OCI-LY7 (cell line): ENCODE results near the gene NXF1. TPM values are rescaled to one million over a fixed set of nuclear protein-coding genes. Genes with fewer than 3 reads are reported as not detected.

Source experiments
- BruUV-seq: library from RNA; stranded (reverse); fragments of 400-500 nt; replicated peaks from 2 replicates; lab custom pipeline; 2021; lab: Mats Ljungman, UMichigan
- CTCF ChIA-PET: fragments of 300-600 bp; sonication (Branson Sonifier 250); formaldehyde crosslinking; loops from one replicate; lab custom pipeline; 2022; ENCODE audit warnings: antibody characterized with exemption; ENCODE audit not compliant: unreplicated experiment; lab: Charles Lee
- POLR2A ChIA-PET: fragments of 300-600 bp; sonication (Branson Sonifier 250); formaldehyde crosslinking; loops from one replicate; lab custom pipeline; 2022; ENCODE audit warnings: antibody characterized with exemption; lab: Charles Lee
- DNase-seq: peaks from one replicate; pipeline ENCODE4 v3.0.0-alpha.2; 2015; ENCODE audit warnings: low spot score
- H2AFZ ChIP-seq: fragments of 200-600 bp; sonication (generic), shearing (Covaris generic); 2 replicates; pipeline ENCODE4 v1.6.1; 2014; ENCODE audit warnings: mild to moderate bottlenecking, antibody characterized with exemption, low read length, moderate library complexity
- H3K27ac ChIP-seq: fragments of 200-600 bp; sonication (generic); 2 replicates; pipeline ENCODE4 v1.5.1; 2014; ENCODE audit warnings: mixed run types, low read depth, mild to moderate bottlenecking, moderate library complexity, low read length, inconsistent platforms; ENCODE audit not compliant: poor library complexity, severe bottlenecking
- H3K36me3 ChIP-seq: fragments of 200-600 bp; sonication (generic); 2 replicates; pipeline ENCODE4 v1.6.1; 2014; ENCODE audit warnings: mild to moderate bottlenecking, antibody characterized with exemption, low read length, moderate library complexity, mixed read lengths; ENCODE audit not compliant: insufficient read depth
- H3K4me1 ChIP-seq: fragments of 200-600 bp; sonication (generic); 2 replicates; pipeline ENCODE4 v1.5.1; 2014; ENCODE audit warnings: mild to moderate bottlenecking, low read length; ENCODE audit not compliant: insufficient read depth, poor library complexity, severe bottlenecking
- H3K4me2 ChIP-seq: fragments of 200-600 bp; sonication (generic); 2 replicates; pipeline ENCODE4 v1.6.1; 2014; ENCODE audit warnings: mild to moderate bottlenecking, low read length
- H3K4me3 ChIP-seq: fragments of 200-600 bp; sonication (generic); 2 replicates; pipeline ENCODE4 v1.5.1; 2014; ENCODE audit warnings: mild to moderate bottlenecking, low read depth, low read length; ENCODE audit not compliant: poor library complexity, severe bottlenecking
- H3K79me2 ChIP-seq: fragments of 200-600 bp; sonication (generic); 2 replicates; pipeline ENCODE4 v1.6.1; 2016; ENCODE audit warnings: low read depth, mild to moderate bottlenecking, low read length, moderate library complexity, mixed read lengths; ENCODE audit not compliant: insufficient read depth
- H3K9me2 ChIP-seq: fragments of 200-600 bp; sonication (generic); 2 replicates; pipeline ENCODE4 v1.6.1; 2016; ENCODE audit warnings: mild to moderate bottlenecking, low read length, mixed read lengths; ENCODE audit not compliant: insufficient read depth
- H3K9me3 ChIP-seq: fragments of 200-600 bp; sonication (generic); 2 replicates; pipeline ENCODE4 v1.6.1; 2014; ENCODE audit warnings: mild to moderate bottlenecking, mixed run types, low read length, mixed read lengths
- H4K20me1 ChIP-seq: fragments of 200-600 bp; sonication (generic); 2 replicates; pipeline ENCODE4 v1.6.1; 2014; ENCODE audit warnings: mild to moderate bottlenecking, antibody characterized with exemption, low read length, moderate library complexity, mixed read lengths; ENCODE audit not compliant: insufficient read depth
- EZH2phosphoT487 ChIP-seq: fragments of 200-600 bp; sonication (generic); IDR thresholded peaks from 2 replicates; pipeline ENCODE4 v1.6.1; 2018; ENCODE audit warnings: low read depth, borderline replicate concordance, mild to moderate bottlenecking, mixed run types, antibody characterized with exemption, low read length, moderate library complexity, mixed read lengths
- intact Hi-C: fragments of 100-400 bp; cut with micrococcal nuclease; formaldehyde crosslinking; loops from one replicate; pipeline ENCODE4 v1.10.0; 2022; ENCODE audit not compliant: unreplicated experiment
- total RNA-seq, 2 experiments: library from RNA; depleted of rRNA in 1 of 2; stranded (reverse); fragments of >200 nt in 1 of 2; shearing (Covaris generic) in 1 of 2; gene quantifications; 2 replicates each; pipeline ENCODE4 v1.2.3, GENCODE V29; 2014 to 2022
- TF ChIP-seq, protein P1 (sequence below): fragments of 200-600 bp; sonication (generic); conservative IDR thresholded peaks from 2 replicates; pipeline ENCODE4 v1.5.1; 2014; ENCODE audit warnings: mild to moderate bottlenecking, antibody characterized with exemption, low read length, moderate library complexity, mixed read lengths

Gene NXF1
- total RNA-seq, 2 experiments from 2014 or later: 53.3 to 62.0 TPM

DNA sequence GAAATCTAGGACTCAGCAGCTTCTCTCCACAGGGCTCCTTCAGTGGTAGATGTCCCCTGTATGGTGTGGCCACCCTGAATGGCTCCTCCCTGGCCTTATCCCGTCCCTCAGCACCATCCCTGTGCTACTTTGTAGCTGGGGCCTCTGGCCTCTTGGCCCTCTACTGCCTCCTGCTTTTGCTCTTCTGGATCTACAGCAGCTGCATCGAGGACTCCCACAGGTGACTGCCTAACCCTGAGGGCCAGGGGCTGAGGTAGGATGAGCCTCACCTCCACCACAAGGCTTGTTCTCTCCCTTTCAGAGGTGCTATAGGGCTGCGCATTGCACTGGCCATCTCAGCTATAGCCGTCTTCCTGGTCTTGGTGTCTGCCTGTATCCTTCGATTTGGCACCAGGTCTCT is 16.2 kb downstream of the NXF1 start:
- Histone ChIP-seq H3K9me3 (no peaks in the 10 kb centered on the region), H3K36me3 (peaks cover 57% of the 10 kb centered on the region), H3K4me2 (peak overlapping the region; percentile 36; the same call in 1 of the 2 replicates), H3K79me2 (peaks cover 30% of the 10 kb centered on the region; the same call in 1 of the 2 replicates), H3K27ac (peak overlapping the region; percentile 18), H3K9me2 (no peaks in the 10 kb centered on the region), H3K4me1 (peaks cover 42% of the 10 kb centered on the region), H3K4me3 (no peak overlapping the region), H4K20me1 (no peaks in the 10 kb centered on the region), H2AFZ (no peak overlapping the region)
- POLR2A ChIA-PET: interaction anchor here (0.6 to 1.4 kb wide), 4 partner anchors 14 to 109 kb away, joined by 3 to 7 read pairs (median 4); no protein-coding TSS in a partner anchor
- CTCF ChIA-PET: interaction anchor here (0.6 kb wide), 1 partner anchor 233 kb away, joined by 5 read pairs; no protein-coding TSS in a partner anchor
- no TSS peak for BruUV-seq
- intact Hi-C loops: loop anchor here (5.0 kb wide), 2 partner anchors 112 to 233 kb away; partner anchors contain the start of gene UBXN1
- TF ChIP-seq EZH2phosphoT487: no peak
- TF ChIP-seq, protein P1, sequence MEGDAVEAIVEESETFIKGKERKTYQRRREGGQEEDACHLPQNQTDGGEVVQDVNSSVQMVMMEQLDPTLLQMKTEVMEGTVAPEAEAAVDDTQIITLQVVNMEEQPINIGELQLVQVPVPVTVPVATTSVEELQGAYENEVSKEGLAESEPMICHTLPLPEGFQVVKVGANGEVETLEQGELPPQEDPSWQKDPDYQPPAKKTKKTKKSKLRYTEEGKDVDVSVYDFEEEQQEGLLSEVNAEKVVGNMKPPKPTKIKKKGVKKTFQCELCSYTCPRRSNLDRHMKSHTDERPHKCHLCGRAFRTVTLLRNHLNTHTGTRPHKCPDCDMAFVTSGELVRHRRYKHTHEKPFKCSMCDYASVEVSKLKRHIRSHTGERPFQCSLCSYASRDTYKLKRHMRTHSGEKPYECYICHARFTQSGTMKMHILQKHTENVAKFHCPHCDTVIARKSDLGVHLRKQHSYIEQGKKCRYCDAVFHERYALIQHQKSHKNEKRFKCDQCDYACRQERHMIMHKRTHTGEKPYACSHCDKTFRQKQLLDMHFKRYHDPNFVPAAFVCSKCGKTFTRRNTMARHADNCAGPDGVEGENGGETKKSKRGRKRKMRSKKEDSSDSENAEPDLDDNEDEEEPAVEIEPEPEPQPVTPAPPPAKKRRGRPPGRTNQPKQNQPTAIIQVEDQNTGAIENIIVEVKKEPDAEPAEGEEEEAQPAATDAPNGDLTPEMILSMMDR: peak; percentile 25; the same call in 1 of the 2 replicates
- no peak for DNase-seq

DNA sequence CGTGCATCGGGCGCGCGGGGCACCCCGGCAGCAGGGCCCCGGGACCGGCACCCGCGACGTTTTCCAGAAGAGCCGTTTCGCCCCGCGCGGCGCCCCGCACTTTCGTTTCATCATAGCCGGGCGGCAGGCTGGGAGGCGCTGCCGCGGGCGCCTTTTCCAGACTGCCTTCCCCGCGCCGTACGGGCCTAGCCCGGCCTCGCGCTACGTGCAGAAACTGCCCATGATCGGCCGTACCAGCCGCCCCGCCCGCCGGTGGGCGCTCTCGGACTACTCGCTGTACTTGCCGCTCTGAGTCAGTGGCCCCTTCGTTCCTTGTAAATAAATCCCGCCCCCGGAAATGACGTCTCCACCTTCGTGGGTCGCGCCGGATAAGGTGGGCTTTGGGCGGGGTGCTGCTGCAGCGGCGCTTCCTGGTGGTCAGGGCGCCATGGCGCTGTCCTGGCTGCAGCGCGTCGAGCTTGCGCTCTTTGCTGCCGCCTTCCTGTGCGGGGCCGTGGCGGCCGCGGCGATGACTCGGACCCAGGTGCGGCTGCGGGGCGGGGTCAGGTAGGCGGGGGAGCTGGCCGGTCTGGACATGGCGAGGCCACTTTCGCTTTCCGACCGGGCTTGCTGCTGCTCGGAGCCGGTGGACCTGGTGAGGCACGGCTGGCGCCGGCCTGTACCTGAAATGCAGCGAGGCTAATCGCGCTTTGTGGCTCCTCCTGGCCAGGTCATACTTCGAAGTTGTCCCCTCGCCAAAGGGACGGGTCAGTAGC is 18.1 kb downstream of the NXF1 start, which contains the start of gene TMEM179B:
Gene TMEM179B, plus strand, starts transcription at position 398 of the 755 bp plus-strand sequence. Its CDS starts 30 bp downstream, at position 428.
- ChIA-PET CTCF (interaction anchor here (1.0 to 1.4 kb wide), 3 partner anchors 25 to 76 kb away, joined by 3 to 4 read pairs (median 3); no protein-coding TSS in a partner anchor), POLR2A (interaction anchor here (0.5 to 1.7 kb wide), 7 partner anchors 19 to 1428 kb away, joined by 3 to 10 read pairs (median 4); partner anchors contain the start of gene ZBTB3)
- H3K27ac ChIP-seq: peak within 1 kb of the TSS; percentile 79
- H2AFZ ChIP-seq: peak within 1 kb of the TSS; percentile 47; the same call in 1 of the 2 replicates
- peaks cover 30% of the 10 kb centered on the region; the same call in 1 of the 2 replicates for H3K79me2 ChIP-seq
- intact Hi-C loops: loop anchor here (2.0 to 5.0 kb wide), 5 partner anchors 18 to 235 kb away; partner anchors contain the start of genes HNRNPUL2, NXF1 and UBXN1
- peak; percentile 99 for DNase-seq
- H4K20me1 ChIP-seq: no peaks in the 10 kb centered on the region
- peaks cover 51% of the 10 kb centered on the region for H3K36me3 ChIP-seq
- H3K4me2 ChIP-seq: peak within 1 kb of the TSS; percentile 80
- TF ChIP-seq, protein P1: peak; percentile 33; the same call in 1 of the 2 replicates
- TF ChIP-seq EZH2phosphoT487: no peak
- no TSS peak for BruUV-seq
- no peaks in the 10 kb centered on the region for H3K9me3 ChIP-seq
- H3K4me1 ChIP-seq: peaks cover 37% of the 10 kb centered on the region
- H3K4me3 ChIP-seq: peak within 1 kb of the TSS; percentile 97
- H3K9me2 ChIP-seq: no peaks in the 10 kb centered on the region
